HG03442 (cell line): ENCODE results near the gene CD7.

Experiments
- ATAC-seq: cut with Tn5 transposase; IDR thresholded peaks from one replicate; pipeline ENCODE4 v1.9.1; 2021; ENCODE audit warnings: mild to moderate bottlenecking, moderate library complexity; ENCODE audit not compliant: unreplicated experiment

The CD7 gene

GRCh38 chr17:82282239-82283207 is 34.9 kb downstream of the CD7 start:
- ATAC-seq, result no peak

- no peak for ATAC-seq
Measured at GRCh38 chr17:82281502-82282238, 35.7 kb downstream of the CD7 start.

- no peak for ATAC-seq
Measured at GRCh38 chr17:82281076-82281475, 36.3 kb downstream of the CD7 start.

GRCh38 chr17:82280537-82280936 is 36.9 kb downstream of the CD7 start:
- no peak for ATAC-seq

GRCh38 chr17:82278786-82279391 is 38.5 kb downstream of the CD7 start:
- no peak for ATAC-seq

GRCh38 chr17:82278308-82278707 is 39.1 kb downstream of the CD7 start:
- ATAC-seq, result no peak

GRCh38 chr17:82277851-82278250 is 39.6 kb downstream of the CD7 start:
- no peak for ATAC-seq

- no peak for ATAC-seq
Measured at GRCh38 chr17:82276938-82277337, 40.5 kb downstream of the CD7 start.

GRCh38 chr17:82275326-82275725 is 42.1 kb downstream of the CD7 start:
- no peak for ATAC-seq

- no peak for ATAC-seq
Measured at GRCh38 chr17:82274134-82275020, 43.0 kb downstream of the CD7 start.

- peak; percentile 67 for ATAC-seq
Measured at GRCh38 chr17:82273327-82274133, 43.9 kb downstream of the CD7 start, which contains the start of gene CSNK1D. Gene CSNK1D, minus strand, starts transcription at chr17:82273700. Its CDS starts 319 bp downstream, at chr17:82273381.

- peak; percentile 17 for ATAC-seq
Measured at GRCh38 chr17:82272495-82273326, 44.7 kb downstream of the CD7 start.

- ATAC-seq, result no peak
Measured at GRCh38 chr17:82271401-82271800, 46.0 kb downstream of the CD7 start.

- ATAC-seq, result no peak
Measured at GRCh38 chr17:82270651-82271050, 46.8 kb downstream of the CD7 start.

- ATAC-seq, result no peak
Measured at GRCh38 chr17:82269882-82270500, 47.4 kb downstream of the CD7 start.

GRCh38 chr17:82269138-82269881 is 48.1 kb downstream of the CD7 start:
- no peak for ATAC-seq

GRCh38 chr17:82267575-82268379 is 49.6 kb downstream of the CD7 start:
- ATAC-seq, result no peak
